HTR-8/SVneo (cell line): ENCODE data around the gene CERK.

Source experiments
- DNase-seq: peaks from one replicate; pipeline ENCODE4 v3.0.0; 2011; ENCODE audit warnings: low spot score, mixed read lengths; ENCODE audit not compliant: insufficient read length
- FAIRE-seq: peaks from 2 replicates; lab custom pipeline; 2011; peaks lifted over from hg19 to GRCh38; lab: Jason Lieb, UNC

CERK gene

GRCh38 chr22:46686221-46687047 is 51.6 kb downstream of the CERK start:
- no peak for FAIRE-seq

DNA sequence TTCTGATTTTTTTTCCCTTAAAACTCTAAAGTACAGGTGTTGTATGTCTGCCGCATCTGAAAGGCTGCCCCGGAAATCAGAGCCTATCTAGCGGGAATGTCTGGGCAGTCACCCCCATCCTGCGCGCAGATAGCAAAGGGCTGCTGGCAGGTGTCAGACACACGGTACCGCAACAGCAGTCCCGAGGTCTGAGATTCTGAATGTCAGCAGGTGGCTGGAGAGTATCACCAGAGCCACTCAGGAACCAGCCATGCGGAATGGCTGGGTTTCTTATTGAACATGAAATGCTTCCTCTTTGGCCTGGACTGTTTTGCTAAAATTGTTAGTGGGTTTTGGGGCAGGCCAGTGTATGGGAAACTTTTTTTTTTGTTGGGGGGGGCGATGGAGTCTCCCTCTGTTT is 53.3 kb downstream of the CERK start:
- no peak for DNase-seq
- no peak for FAIRE-seq

More at GRCh38 chr22:46686221-46687047, 51.6 kb downstream of the CERK start:
- DNase-seq: no peak

- FAIRE-seq (no peak), DNase-seq (no peak)
Observed at GRCh38 chr22:46682011-46682731, 55.9 kb downstream of the CERK start.

- no peak for FAIRE-seq
- DNase-seq: peak; percentile 15
Observed at GRCh38 chr22:46681010-46681409, 57.0 kb downstream of the CERK start.

GRCh38 chr22:46679706-46680269 is 58.3 kb downstream of the CERK start:
- DNase-seq: no peak
- no peak for FAIRE-seq

DNA sequence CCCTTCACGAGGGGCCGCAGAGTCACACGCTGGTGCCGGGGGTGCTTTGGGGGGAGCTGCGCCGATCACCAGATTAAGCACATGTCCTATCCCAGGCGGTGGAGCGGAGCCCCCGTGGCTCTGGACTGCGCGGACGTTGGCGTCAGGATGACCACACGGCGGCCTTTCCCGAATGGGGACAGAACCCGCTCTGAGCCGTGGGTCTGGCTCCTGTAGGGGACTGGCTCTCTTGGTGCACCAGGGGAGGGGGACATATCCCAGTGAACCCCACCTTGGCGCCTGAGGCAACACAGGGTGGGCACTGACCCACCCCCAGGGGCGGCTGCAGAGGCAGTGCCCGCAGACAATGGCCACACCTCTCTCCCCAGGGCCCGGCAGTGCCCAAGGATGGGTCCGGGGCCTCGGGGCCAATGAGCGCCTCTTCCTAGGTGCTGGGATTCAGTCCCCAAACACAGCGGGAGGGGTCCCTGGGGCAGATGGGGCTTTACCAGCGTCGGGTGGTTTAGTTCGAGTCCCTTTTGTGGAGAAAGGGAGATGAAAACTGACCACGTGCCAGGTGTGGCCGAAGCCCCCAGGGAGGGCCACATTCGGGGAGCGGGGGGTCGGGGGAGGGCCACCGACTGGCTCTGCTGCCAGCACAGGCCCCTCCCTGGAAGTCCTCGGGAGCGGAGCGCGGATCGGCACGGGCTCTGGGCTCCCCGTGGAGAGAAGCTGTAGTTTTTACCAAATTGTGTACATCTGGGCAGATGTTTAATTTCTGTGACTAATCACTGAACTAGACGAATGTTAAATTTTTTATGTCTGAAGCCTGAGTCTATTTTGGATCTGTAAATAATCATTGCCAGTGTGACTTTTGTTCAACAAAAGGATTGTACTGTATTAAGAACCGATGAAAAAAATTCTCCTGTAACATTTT is 59.0 kb downstream of the CERK start:
- FAIRE-seq: no peak
- no peak for DNase-seq

DNA sequence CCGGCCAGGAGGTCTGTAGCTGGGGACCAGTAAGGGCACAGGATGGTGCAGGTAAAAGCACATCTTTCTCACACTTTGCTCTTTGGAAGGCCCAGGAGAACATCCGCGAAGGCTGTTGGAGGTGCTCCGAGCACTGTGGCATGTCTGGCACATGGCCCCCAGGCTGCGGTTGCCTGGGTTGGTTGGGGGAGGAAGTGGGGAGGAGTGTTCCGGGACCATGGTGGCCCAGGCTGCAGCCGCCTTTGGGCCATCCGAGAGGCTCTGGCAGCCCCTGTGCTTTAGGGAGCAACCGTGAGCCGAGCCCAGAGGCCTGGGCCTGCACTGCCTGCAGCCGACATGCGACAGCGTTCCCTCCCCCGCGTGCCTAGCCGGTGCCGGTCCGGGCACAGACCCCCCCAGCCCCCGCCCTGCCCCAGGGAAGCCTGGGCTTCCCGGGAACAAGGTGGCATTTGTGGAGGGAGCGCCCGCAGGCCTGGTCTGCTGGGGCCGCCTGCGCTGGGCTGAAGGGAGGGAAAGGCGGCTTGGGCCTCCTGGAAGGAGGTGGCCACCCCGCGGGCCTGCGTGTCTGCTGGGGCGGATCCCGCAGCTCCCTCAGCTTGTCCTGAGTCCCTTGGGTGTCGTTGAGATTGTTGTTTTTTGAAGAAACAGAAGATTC is 59.9 kb downstream of the CERK start:
- FAIRE-seq: no peak
- no peak for DNase-seq

DNA sequence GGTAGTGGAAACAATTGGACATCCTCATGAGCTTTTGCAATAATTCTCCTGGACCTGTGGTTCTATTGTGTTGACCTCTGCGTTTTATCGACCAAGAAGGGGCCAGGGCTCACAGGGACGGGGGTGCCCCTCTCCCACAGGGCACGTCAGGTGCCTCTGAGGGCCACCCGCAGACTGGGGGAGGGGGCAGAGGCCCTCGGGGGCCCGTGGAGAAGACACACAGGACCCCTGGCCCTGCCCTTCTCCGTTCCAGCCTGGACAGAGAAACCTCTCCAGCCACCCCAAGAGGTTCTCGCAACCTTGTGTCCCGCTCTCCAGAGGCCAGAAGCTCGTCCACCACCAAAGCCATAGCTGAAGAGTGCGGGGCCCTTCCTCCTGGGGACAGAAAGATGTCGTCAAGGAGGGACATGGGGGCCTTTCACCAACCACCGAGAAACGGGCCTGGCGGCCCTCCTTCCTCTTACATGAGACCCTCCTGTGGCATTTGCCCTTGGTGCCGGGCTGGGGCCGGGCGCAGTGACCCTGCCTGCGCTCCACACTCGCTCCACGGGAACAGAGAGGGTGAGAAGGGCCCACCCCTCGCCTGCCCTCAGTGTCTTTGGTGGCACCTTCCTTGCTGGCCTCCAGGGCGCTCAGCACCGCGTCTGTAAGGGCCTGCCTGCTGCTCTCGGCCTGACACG is 60.6 kb downstream of the CERK start:
- no peak for FAIRE-seq

DNA sequence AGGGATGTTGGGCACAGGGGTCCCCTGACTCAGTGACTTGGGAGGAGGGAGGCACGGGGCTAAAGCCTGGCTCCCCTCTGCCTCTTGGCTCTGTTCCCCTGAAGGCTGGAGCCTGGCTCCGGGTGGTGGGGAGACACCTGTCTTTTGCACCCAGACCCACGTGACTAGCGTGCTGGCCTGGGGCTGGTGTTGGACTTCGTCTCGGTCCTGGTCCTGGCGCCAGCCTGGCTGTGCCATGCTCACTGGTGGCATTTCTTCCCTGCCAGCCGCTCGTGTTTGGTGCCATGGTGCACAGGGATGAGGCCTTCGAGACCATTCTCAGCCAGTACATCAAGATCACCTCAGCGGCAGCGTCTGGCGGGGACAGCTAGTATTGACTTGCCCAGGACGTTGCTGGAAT is 61.2 kb downstream of the CERK start:
- DNase-seq: no peak

More for the DNA sequence above, 60.6 kb downstream of the CERK start:
- no peak for DNase-seq

DNA sequence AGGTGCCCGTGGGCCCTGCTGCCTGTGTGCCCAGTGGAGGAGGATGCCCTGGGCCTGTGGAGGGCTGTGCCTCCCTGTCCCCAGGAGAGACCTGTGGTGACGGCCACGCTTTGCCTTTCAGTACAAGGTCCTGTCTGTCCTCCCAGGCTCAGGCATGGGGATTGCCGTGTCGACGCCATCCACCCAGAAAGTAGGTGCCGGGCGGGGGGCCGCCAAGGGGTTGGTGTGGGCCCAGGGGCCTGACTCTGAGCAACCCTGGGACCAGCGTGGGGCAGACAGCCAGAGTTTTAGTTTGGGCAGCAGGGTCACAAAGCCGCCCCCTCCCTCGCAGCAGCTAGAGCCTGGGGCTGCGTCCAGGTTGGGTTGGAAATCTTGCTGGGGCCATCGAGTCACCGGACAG is 61.6 kb downstream of the CERK start:
- FAIRE-seq (no peak), DNase-seq (no peak)

More for the DNA sequence above, 61.2 kb downstream of the CERK start:
- FAIRE-seq: no peak

DNA sequence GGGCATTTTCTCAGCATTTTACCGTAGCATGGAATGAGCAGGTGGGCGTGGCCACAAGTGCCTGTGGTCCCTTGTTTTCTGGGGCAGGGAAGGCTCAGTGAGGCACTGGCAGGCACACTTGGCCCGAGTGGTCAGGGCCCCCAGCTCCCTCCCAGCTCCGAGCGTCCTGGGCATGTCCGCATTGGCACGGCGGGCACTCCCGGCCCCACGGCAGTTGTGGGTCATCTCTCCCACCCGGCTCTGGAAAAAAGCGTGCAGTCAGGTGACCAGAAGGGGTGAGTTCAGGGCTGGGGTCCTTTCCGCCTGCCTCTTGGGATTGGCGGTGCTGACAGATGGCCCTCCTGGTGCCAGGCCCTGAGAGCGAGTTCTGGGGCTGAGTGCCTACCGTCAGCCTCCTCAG is 62.1 kb downstream of the CERK start:
- DNase-seq (no peak), FAIRE-seq (no peak)

- FAIRE-seq (no peak), DNase-seq (no peak)
Observed at GRCh38 chr22:46675479-46675878, 62.6 kb downstream of the CERK start.

DNA sequence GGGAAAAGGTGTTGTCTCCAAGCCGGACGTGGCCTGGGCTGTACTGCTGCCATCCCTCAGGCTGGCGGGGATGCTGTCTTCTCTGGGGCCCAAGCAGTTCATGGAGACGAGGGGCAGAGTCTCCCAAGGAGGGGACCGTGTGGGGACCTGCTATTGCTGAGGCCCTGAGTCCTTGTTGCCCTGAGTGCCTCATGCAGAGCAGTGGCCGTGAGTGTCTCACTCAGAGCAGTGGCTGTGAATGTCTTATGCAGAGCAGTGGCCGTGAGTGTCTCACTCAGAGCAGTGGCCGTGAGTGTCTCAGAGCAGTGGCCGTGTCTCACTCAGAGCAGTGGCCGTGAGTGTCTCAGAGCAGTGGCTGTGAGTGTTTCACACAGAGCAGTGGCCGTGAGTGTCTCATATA is 63.1 kb downstream of the CERK start:
- FAIRE-seq (no peak), DNase-seq (no peak)

- FAIRE-seq (no peak), DNase-seq (no peak)
Observed at GRCh38 chr22:46674367-46674781, 63.7 kb downstream of the CERK start.

DNA sequence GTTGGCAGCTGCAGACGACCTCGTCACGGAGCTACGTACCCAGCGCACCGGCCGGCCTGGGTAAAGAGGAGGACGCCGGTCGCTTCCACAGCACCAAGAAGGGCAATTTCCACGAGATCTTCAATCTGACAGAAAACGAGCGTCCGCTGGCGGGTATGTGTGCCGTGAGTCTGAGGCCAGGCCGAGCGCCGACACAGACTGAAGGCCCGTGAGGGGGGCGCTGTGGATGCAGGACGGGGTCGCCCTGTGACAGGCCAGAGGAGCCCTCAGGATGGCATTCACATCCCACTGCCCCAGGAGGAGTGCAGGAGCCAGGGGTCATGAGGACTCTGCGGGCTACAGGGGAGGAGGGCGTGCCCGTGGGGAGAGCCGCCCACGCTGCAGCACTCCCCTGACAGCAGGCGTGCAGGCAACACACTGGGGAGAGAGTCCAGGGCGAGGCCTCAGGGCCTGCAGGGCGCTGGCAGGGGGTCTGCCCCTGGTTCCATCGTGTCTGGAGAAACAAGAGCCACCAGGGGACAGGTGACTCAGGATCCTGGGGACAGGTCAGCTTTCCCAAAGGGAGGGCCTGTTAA is 64.3 kb downstream of the CERK start:
- FAIRE-seq (no peak), DNase-seq (no peak)

GRCh38 chr22:46673205-46673604 is 64.8 kb downstream of the CERK start:
- DNase-seq (no peak), FAIRE-seq (no peak)

DNA sequence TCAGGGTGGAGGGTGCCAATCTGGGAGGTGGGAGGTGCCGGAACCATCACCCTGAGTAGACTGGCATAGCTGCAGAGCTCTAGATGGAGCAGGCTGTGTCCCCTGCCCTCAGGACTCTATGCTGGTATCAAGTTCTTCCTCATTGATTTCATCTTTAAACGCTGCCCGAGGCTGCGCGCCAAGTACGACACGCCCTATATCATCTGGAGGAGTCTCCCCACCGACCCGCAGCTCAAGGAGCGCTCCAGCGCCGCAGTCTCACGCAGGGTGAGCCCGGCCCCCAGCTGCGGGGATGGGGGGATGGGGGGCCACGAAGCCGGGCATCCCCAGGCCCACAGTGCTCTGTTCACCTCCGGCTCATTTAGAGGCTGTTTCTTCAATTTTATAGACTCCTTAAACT is 65.3 kb downstream of the CERK start:
- FAIRE-seq (no peak), DNase-seq (no peak)

GRCh38 chr22:46671824-46672432 is 66.1 kb downstream of the CERK start:
- DNase-seq (no peak), FAIRE-seq (no peak)
